AG08395 (cell line): ENCODE data around the gene CYP8B1.
"Not testable (repeated sequence)": the region's sequence is repeated elsewhere in the genome, so short reads cannot be mapped to it uniquely, and the experiment has no call there.

Source experiments
- DNase-seq: peaks from one replicate; pipeline ENCODE4 v3.0.0; 2012; ENCODE audit warnings: mixed read lengths, low spot score

Gene CYP8B1

GRCh38 chr3:42886294-42886822 lies 10.7 kb upstream of the CYP8B1 start:
- DNase-seq, result no peak

- DNase-seq, result no peak
Observed at GRCh38 chr3:42884324-42884723, 8.6 kb upstream of the CYP8B1 start.

- DNase-seq, result not testable (repeated sequence)
Observed at GRCh38 chr3:42883251-42883930, 7.7 kb upstream of the CYP8B1 start.

GRCh38 chr3:42880601-42881451 lies 5.1 kb upstream of the CYP8B1 start:
- peak; percentile 93 for DNase-seq

GRCh38 chr3:42880183-42880582 lies 4.5 kb upstream of the CYP8B1 start:
- no peak for DNase-seq

- no peak for DNase-seq
Observed at GRCh38 chr3:42877881-42878280, 2.2 kb upstream of the CYP8B1 start.

GRCh38 chr3:42876940-42877720 lies 1.5 kb upstream of the CYP8B1 start:
- no peak for DNase-seq

- DNase-seq, result no peak
Observed at GRCh38 chr3:42876401-42876800, 722 bp upstream of the CYP8B1 start.

GRCh38 chr3:42874749-42875148 lies 930 bp downstream of the CYP8B1 start:
- no peak for DNase-seq

GRCh38 chr3:42873221-42873982 lies 2.3 kb downstream of the CYP8B1 start:
- DNase-seq, result no peak

- DNase-seq, result no peak
Observed at GRCh38 chr3:42872718-42873117, 3.0 kb downstream of the CYP8B1 start.

GRCh38 chr3:42871592-42872196 lies 4.0 kb downstream of the CYP8B1 start:
- DNase-seq, result no peak

- no peak for DNase-seq
Observed at GRCh38 chr3:42868841-42869240, 6.8 kb downstream of the CYP8B1 start.

- DNase-seq, result no peak
Observed at GRCh38 chr3:42867138-42867537, 8.5 kb downstream of the CYP8B1 start.

- DNase-seq, result no peak
Observed at GRCh38 chr3:42865256-42865655, 10.4 kb downstream of the CYP8B1 start.

- DNase-seq, result no peak
Observed at GRCh38 chr3:42864321-42864950, 11.2 kb downstream of the CYP8B1 start.

- no peak for DNase-seq
Observed at GRCh38 chr3:42856544-42856943, 19.1 kb downstream of the CYP8B1 start.

GRCh38 chr3:42855547-42856380 lies 19.9 kb downstream of the CYP8B1 start:
- DNase-seq, result no peak

GRCh38 chr3:42855219-42855546 lies 20.5 kb downstream of the CYP8B1 start:
- DNase-seq, result no peak

- no peak for DNase-seq
Observed at GRCh38 chr3:42853739-42854302, 21.9 kb downstream of the CYP8B1 start.
